ENCODE data around the gene MCF2. TPM values are rescaled to one million over a fixed set of nuclear protein-coding genes. Genes with fewer than 3 reads are reported as not detected.
A peak's percentile ranks its signal among the peaks of the same experiment; 100 is the strongest.

MCF2 gene
- total and polyA plus RNA-seq, 2 experiments from 2014 or later, result 0.11 TPM; not detected in 1

DNA sequence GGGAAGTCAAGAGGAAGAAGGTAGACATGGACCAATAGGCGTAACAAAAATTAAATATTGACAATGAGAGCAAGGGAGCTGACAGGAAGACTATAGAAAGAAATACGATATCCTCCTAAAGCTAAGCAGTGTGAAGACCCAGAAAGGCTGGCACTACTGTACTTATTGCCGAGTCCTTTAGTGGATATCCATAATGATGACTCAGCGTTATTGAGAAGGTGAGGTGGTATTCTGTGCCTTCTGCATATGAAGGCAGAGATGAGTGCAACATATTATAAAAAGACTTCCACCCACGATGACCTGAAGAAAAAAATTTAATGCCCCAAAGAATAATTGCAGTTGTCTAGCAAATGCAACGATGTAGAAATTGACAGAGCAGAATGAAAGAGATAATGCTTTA, 13.0 kb upstream of the MCF2 start:
- H3K27me3 ChIP-seq (replicated peaks; ENCODE audit: insufficient read depth), result no peaks in the 10 kb centered on the region
- 0 out of 2 replicates have a peak, but pooled peaks cover 3% of the 10 kb centered on the region for H3K4me1 ChIP-seq (ENCODE audit: insufficient read depth)
- H2AFZ ChIP-seq, result no peak overlapping the region
- DNase-seq, result no peak
- TF ChIP-seq EZH2phosphoT487 (IDR thresholded peaks at IDR 0.05; ENCODE audit: insufficient read depth, low read depth), result no peak
- no peak for TF ChIP-seq EZH2 (IDR thresholded peaks at IDR 0.05; ENCODE audit: insufficient read depth, poor library complexity, severe bottlenecking)
- no peak overlapping the region for H3K9ac ChIP-seq
- no peaks in the 10 kb centered on the region for H3F3A ChIP-seq (ENCODE audit: insufficient read depth)
- no peak overlapping the region for H3K4me3 ChIP-seq
- no peaks in the 10 kb centered on the region for H3K9me2 ChIP-seq (ENCODE audit: insufficient read depth)
- no peak overlapping the region for H3K27ac ChIP-seq
- no peak overlapping the region for H3K4me2 ChIP-seq (ENCODE audit: unreplicated experiment)
- WGBS, 2 experiments (ENCODE audit: low coverage in 1 of 2, low lambda C conversion rate in 2 of 2, missing lambda C conversion rate in 2 of 2), result 99 to 100% methylated on average over 6 of the region's 6 CpGs
- no peaks in the 10 kb centered on the region for H4K20me1 ChIP-seq (ENCODE audit: insufficient read depth)
- no peaks in the 10 kb centered on the region for H3K79me2 ChIP-seq (ENCODE audit: insufficient read depth)
- no peaks in the 10 kb centered on the region for H3K36me3 ChIP-seq (ENCODE audit: low read depth)
- no peaks in the 10 kb centered on the region for H3K9me3 ChIP-seq (ENCODE audit: low read depth)
- in situ Hi-C loops (cut with MboI), result no loop called here

DNA sequence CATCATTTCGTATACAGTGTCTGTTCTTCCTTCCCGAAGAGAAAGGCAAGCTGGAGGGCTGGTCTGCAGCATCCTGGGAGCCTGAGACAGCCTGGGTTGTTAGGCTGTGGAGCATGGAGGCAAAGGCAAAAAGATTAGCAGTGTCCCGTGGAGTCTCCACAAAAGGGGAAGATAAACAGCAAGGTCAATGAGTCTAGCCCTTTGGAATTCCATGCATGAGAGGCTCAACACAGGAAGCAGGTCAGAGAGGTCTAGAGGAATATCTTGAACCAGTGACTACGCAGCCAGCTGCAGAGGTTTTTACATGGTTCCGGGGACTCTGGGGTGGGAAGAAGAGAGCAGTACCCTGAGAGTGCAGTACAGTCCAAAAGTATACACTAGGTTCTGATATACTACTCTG, 12.2 kb upstream of the MCF2 start:
- Histone ChIP-seq H3K4me1 (ENCODE audit: insufficient read depth) (0 out of 2 replicates have a peak, but pooled peaks cover 3% of the 10 kb centered on the region), H3K36me3 (ENCODE audit: low read depth) (no peaks in the 10 kb centered on the region), H3K27ac (no peak overlapping the region), H3K9me3 (ENCODE audit: low read depth) (no peaks in the 10 kb centered on the region), H3K4me2 (ENCODE audit: unreplicated experiment) (no peak overlapping the region), H3K4me3 (no peak overlapping the region), H3K9me2 (ENCODE audit: insufficient read depth) (no peaks in the 10 kb centered on the region), H3F3A (ENCODE audit: insufficient read depth) (no peaks in the 10 kb centered on the region), H4K20me1 (ENCODE audit: insufficient read depth) (no peaks in the 10 kb centered on the region), H2AFZ (no peak overlapping the region), H3K9ac (no peak overlapping the region), H3K27me3 (replicated peaks; ENCODE audit: insufficient read depth) (no peaks in the 10 kb centered on the region), H3K79me2 (ENCODE audit: insufficient read depth) (no peaks in the 10 kb centered on the region)
- DNase-seq, result peak; percentile 1
- in situ Hi-C loops (cut with MboI), result no loop called here
- TF ChIP-seq EZH2phosphoT487 (IDR thresholded peaks at IDR 0.05; ENCODE audit: insufficient read depth, low read depth), result no peak
- WGBS, 2 experiments (ENCODE audit: low coverage in 1 of 2, low lambda C conversion rate in 2 of 2, missing lambda C conversion rate in 2 of 2), result 74 to 97% methylated on average over 3 to 5 of the region's 5 CpGs

DNA sequence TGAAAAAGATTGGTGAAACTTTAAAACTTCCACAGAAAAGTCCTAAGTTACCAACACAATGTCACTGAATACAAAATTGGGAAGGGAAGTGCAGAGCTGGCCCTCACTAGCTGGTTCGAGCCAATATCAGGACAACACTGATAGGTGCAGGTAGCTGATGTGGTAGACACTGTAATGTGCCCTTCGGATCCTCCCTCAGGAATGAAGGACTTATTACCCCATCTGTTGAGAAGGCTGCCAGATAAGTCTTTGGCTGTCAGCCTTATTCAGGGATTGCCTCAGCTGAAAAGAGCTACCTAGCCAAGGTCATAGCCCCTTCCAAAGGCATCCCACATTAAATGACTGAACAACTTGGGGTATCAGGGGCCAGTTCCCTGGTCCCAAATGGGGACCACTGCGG, 5.3 kb downstream of the MCF2 start:
- no peak overlapping the region for H3K27ac ChIP-seq
- H3K4me2 ChIP-seq (ENCODE audit: unreplicated experiment), result no peak overlapping the region
- no peaks in the 10 kb centered on the region for H3F3A ChIP-seq (ENCODE audit: insufficient read depth)
- H4K20me1 ChIP-seq (ENCODE audit: insufficient read depth), result no peaks in the 10 kb centered on the region
- H3K27me3 ChIP-seq (replicated peaks; ENCODE audit: insufficient read depth), result no peaks in the 10 kb centered on the region
- WGBS, 2 experiments (ENCODE audit: low coverage in 1 of 2, low lambda C conversion rate in 2 of 2, missing lambda C conversion rate in 2 of 2), result 33 to 35% methylated on average over 3 of the region's 3 CpGs
- H3K4me1 ChIP-seq (ENCODE audit: insufficient read depth), result no peaks in the 10 kb centered on the region
- H3K4me3 ChIP-seq, result no peak overlapping the region
- no peaks in the 10 kb centered on the region for H3K79me2 ChIP-seq (ENCODE audit: insufficient read depth)
- no peaks in the 10 kb centered on the region for H3K9me2 ChIP-seq (ENCODE audit: insufficient read depth)
- no peaks in the 10 kb centered on the region for H3K36me3 ChIP-seq (ENCODE audit: low read depth)
- H2AFZ ChIP-seq, result no peak overlapping the region
- in situ Hi-C loops (cut with MboI), result no loop called here
- no peaks in the 10 kb centered on the region for H3K9me3 ChIP-seq (ENCODE audit: low read depth)
- H3K9ac ChIP-seq, result no peak overlapping the region
- no peak for DNase-seq
- TF ChIP-seq EZH2phosphoT487 (IDR thresholded peaks at IDR 0.05; ENCODE audit: insufficient read depth, low read depth) (no peak), EZH2 (IDR thresholded peaks at IDR 0.05; ENCODE audit: insufficient read depth, poor library complexity, severe bottlenecking) (no peak)

DNA sequence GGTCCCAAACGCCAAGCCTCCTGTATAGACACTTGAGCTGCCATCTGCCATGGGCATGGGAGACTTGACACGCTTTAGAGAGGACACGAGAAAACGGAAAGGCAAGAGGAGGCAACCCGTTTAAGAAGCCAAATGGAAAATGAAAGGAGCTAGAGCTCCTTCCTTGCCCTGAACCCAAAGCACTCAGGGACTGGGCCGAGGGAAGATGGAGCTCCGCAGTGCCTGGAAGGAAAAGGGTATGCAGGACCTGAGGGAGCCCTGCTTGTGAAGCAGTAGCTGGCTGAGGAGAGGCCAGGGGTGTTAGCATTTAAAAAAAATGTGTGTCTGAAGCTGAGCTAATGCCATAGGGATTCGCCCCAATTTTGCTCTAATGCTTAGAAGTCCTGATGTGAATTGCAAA, 15.1 kb downstream of the MCF2 start:
- Histone ChIP-seq H2AFZ (peak overlapping the region; percentile 62), H3F3A (ENCODE audit: insufficient read depth) (no peaks in the 10 kb centered on the region), H3K27ac (no peak overlapping the region), H3K9me3 (ENCODE audit: low read depth) (no peaks in the 10 kb centered on the region), H3K79me2 (ENCODE audit: insufficient read depth) (no peaks in the 10 kb centered on the region), H3K4me1 (ENCODE audit: insufficient read depth) (0 out of 2 replicates have a peak, but pooled peaks cover 3% of the 10 kb centered on the region), H3K36me3 (ENCODE audit: low read depth) (no peaks in the 10 kb centered on the region), H3K9me2 (ENCODE audit: insufficient read depth) (no peaks in the 10 kb centered on the region), H3K27me3 (replicated peaks; ENCODE audit: insufficient read depth) (no peaks in the 10 kb centered on the region), H3K9ac (no peak overlapping the region), H4K20me1 (ENCODE audit: insufficient read depth) (no peaks in the 10 kb centered on the region), H3K4me2 (ENCODE audit: unreplicated experiment) (peak overlapping the region; percentile 73), H3K4me3 (peak overlapping the region; percentile 60)
- TF ChIP-seq EZH2phosphoT487 (IDR thresholded peaks at IDR 0.05; ENCODE audit: insufficient read depth, low read depth) (no peak), EZH2 (IDR thresholded peaks at IDR 0.05; ENCODE audit: insufficient read depth, poor library complexity, severe bottlenecking) (no peak)
- in situ Hi-C loops (cut with MboI), result no loop called here
- peak; percentile 3 for DNase-seq
- WGBS, 2 experiments (ENCODE audit: low coverage in 1 of 2, low lambda C conversion rate in 2 of 2, missing lambda C conversion rate in 2 of 2), result 3 to 6% methylated on average over 5 to 8 of the region's 8 CpGs

DNA sequence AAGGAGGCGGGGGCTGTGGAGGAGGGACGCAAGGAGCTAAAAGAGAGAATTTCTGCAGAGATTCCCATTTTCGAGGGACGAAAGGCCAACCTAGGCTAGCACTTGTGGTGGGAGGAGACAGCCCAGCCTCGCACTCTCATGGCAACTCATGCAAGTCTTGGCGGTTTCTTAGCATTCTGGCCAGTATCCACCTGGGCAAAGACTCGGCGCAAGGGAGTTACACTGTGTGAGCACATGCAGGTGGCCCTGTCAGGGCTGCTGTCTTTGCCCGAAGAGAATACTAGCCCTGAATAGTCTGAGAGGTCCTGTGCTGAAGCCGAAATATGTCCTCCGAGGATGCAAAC, 15.5 kb downstream of the MCF2 start:
- peak overlapping the region; percentile 73 for H3K4me2 ChIP-seq (ENCODE audit: unreplicated experiment)
- no peaks in the 10 kb centered on the region for H4K20me1 ChIP-seq (ENCODE audit: insufficient read depth)
- H3K79me2 ChIP-seq (ENCODE audit: insufficient read depth), result no peaks in the 10 kb centered on the region

More for the DNA sequence above, 15.5 kb downstream of the MCF2 start:
- TF ChIP-seq EZH2phosphoT487 (IDR thresholded peaks at IDR 0.05; ENCODE audit: insufficient read depth, low read depth) (no peak), EZH2 (IDR thresholded peaks at IDR 0.05; ENCODE audit: insufficient read depth, poor library complexity, severe bottlenecking) (no peak)
- Histone ChIP-seq H3K9me2 (ENCODE audit: insufficient read depth) (no peaks in the 10 kb centered on the region), H2AFZ (peak overlapping the region; percentile 62), H3K4me1 (ENCODE audit: insufficient read depth) (0 out of 2 replicates have a peak, but pooled peaks cover 3% of the 10 kb centered on the region), H3K36me3 (ENCODE audit: low read depth) (no peaks in the 10 kb centered on the region), H3F3A (ENCODE audit: insufficient read depth) (no peaks in the 10 kb centered on the region), H3K9me3 (ENCODE audit: low read depth) (no peaks in the 10 kb centered on the region), H3K27me3 (replicated peaks; ENCODE audit: insufficient read depth) (no peaks in the 10 kb centered on the region), H3K9ac (no peak overlapping the region), H3K27ac (no peak overlapping the region), H3K4me3 (peak overlapping the region; percentile 60)
- DNase-seq, result peak; percentile 18
- 1 to 2% methylated on average over 5 to 11 of the region's 11 CpGs for WGBS, 2 experiments (ENCODE audit: low coverage in 1 of 2, low lambda C conversion rate in 2 of 2, missing lambda C conversion rate in 2 of 2)
- in situ Hi-C loops (cut with MboI), result no loop called here

Data from GM23248 (cell line).